Measurements from ENCODE around the gene FITM1. TPM values are rescaled to one million over a fixed set of nuclear protein-coding genes. Genes with fewer than 3 reads are reported as not detected.

The FITM1 gene
- total and polyA plus RNA-seq, 2 experiments from 2014 or later: 0.53 TPM; not detected in 1

GRCh38 chr14:24165785-24166184 lies 35.3 kb downstream of the FITM1 start (continued):
- TF ChIP-seq ZNF462 (CRISPR knock-in tag; IDR thresholded peaks at IDR 0.05) (no peak), EZH2 (IDR thresholded peaks at IDR 0.05; ENCODE audit: low read depth, unreplicated experiment) (no peak), ZNF331 (CRISPR knock-in tag; IDR thresholded peaks at IDR 0.05; ENCODE audit: low read depth) (no peak), JUNB (IDR thresholded peaks at IDR 0.05; ENCODE audit: unreplicated experiment) (no peak), POLR2AphosphoS5 (IDR thresholded peaks at IDR 0.05; ENCODE audit: low read depth) (no peak)

- H3K4me2 ChIP-seq: no peak overlapping the region
- no peaks in the 10 kb centered on the region for H4K20me1 ChIP-seq (replicated peaks; ENCODE audit: insufficient read depth)
- H3K4me3 ChIP-seq: no peak overlapping the region
- H3K27me3 ChIP-seq (ENCODE audit: insufficient read depth): no peaks in the 10 kb centered on the region
- H3F3A ChIP-seq (replicated peaks; ENCODE audit: low read depth): peaks cover 6% of the 10 kb centered on the region; the same call in 1 of the 2 replicates
- H3K9me2 ChIP-seq (ENCODE audit: insufficient read depth): no peaks in the 10 kb centered on the region
- H3K4me1 ChIP-seq (ENCODE audit: insufficient read depth): 0 out of 2 replicates have a peak, but pooled peaks cover 2% of the 10 kb centered on the region
- H3K4me3 Mint-ChIP-seq: no peak overlapping the region
- no peak for ATAC-seq
- DNase-seq (ENCODE audit: low spot score): no peak
- no peak overlapping the region for H3K27ac Mint-ChIP-seq
- H3K36me3 ChIP-seq (ENCODE audit: insufficient read depth): no peaks in the 10 kb centered on the region
- H3K27ac ChIP-seq (ENCODE audit: low read depth): no peak overlapping the region
- peaks cover 12% of the 10 kb centered on the region for H3K27me3 Mint-ChIP-seq (ENCODE audit: insufficient read depth, low read depth, poor library complexity)
- no peak overlapping the region for H2AFZ ChIP-seq
- H3K36me3 Mint-ChIP-seq (ENCODE audit: low read depth): peaks cover 22% of the 10 kb centered on the region; the same call in 2 of the 3 replicates
- peaks cover 2% of the 10 kb centered on the region; the same call in 1 of the 3 replicates for H3K4me1 Mint-ChIP-seq
- no peaks in the 10 kb centered on the region for H3K9me3 Mint-ChIP-seq
- H3K79me2 ChIP-seq (replicated peaks; ENCODE audit: insufficient read depth): no peaks in the 10 kb centered on the region
- TF ChIP-seq JUNB (IDR thresholded peaks at IDR 0.05; ENCODE audit: unreplicated experiment): no peak
- TF ChIP-seq NANOG (IDR thresholded peaks at IDR 0.05; ENCODE audit: borderline replicate concordance): no peak
- no peak for TF ChIP-seq ZNF462 (CRISPR knock-in tag; IDR thresholded peaks at IDR 0.05)
- TF ChIP-seq CREB1 (CRISPR knock-in tag; IDR thresholded peaks at IDR 0.05; ENCODE audit: low read depth): no peak
- no peak for TF ChIP-seq ZNF331 (CRISPR knock-in tag; IDR thresholded peaks at IDR 0.05; ENCODE audit: low read depth)
- no peak for TF ChIP-seq EZH2phosphoT487 (IDR thresholded peaks at IDR 0.05; ENCODE audit: unreplicated experiment)
Measured at GRCh38 chr14:24167469-24168114, 37.1 kb downstream of the FITM1 start.
